Left renal cortex interstitium (tissue), 4 donors: ENCODE measurements around the gene WDR26. TPM values are rescaled to one million over a fixed set of nuclear protein-coding genes. Genes with fewer than 3 reads are reported as not detected.
"Not testable (repeated sequence)": the region's sequence is repeated elsewhere in the genome, so short reads cannot be mapped to it uniquely, and the experiment has no call there.

Experiments used
- DNase-seq, 4 donors: peaks; one replicate each; pipeline ENCODE4 v3.0.0-alpha.2; 2013; ENCODE audit warnings: low read depth in 4 of 4, low spot score in 2 of 4, missing footprints in 1 of 4
- polyA plus RNA-seq, 4 donors: library from polyadenylated mRNA; unstranded; fragments of 120-200 nt; gene quantifications; one replicate each; pipeline ENCODE4 v1.2.1, GENCODE V29; 2013; ENCODE audit not compliant: insufficient read length in 4 of 4

WDR26 gene
- polyA plus RNA-seq, result 100 to 1,000 TPM in 1 of 4 donors, 10 to 100 TPM in 3; 75.5 to 109 (median 96.9) TPM

DNA sequence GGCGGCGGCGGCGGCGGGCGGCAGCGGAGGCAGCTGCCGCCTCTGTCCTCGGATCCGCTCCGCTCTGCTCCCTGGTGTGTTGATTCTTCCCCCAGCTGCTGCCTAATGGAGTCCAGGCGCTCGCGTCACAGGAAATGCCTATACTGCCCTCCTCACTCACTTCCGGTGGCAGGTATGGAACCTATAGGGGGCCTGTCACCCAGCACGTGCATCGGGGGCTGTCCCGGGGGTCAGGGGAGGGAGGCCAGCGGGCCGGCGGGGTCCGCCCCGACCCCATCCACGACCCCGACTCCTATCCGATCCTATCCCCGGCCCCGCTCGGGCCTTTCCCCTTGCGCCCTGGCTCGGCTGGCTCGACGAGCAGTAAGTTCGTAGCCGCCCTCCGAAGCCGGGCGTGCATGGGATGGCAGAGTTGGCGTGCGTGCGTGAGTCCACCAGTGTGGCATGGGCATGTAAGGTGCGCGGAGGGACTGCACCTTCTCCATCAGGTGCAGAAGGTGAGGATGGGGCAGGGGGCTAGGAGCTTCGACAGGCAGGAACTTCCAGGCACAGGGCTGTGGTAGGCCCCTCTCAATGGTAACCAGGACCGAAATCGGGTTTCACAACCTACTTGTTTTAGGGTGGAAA lies at the start of gene WDR26:
Gene WDR26 (minus strand): TSS at position 107 of the 627 bp plus-strand sequence.
- peak in 1 of 4 donors; percentile 77 for DNase-seq

- not testable (repeated sequence) for DNase-seq
These were observed 48.6 kb upstream of the WDR26 start for GRCh38 chr1:224483206-224483605.

- DNase-seq, result no peak
These were observed 48.0 kb upstream of the WDR26 start for GRCh38 chr1:224482619-224483018.

DNA sequence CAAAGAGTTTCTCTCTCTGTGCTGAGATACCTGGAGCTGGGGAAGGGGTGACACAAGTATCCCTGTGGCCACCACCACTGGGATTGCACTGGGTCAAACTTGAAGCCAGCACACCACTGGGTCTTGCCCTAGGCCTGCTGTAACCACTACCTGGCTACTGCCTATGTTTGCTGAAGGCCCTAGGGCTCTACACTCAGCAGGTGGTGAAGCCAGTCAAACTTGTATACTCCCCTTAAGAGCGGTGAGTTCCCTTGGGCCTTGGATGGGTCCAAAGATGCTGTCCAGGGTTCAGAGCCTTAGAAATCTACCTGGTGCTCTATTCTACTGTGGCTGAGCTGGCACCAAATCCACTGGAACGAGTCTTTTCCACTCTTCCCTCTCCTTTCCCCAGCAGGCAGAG lies 47.0 kb upstream of the WDR26 start:
- DNase-seq, result no peak

- not testable (repeated sequence) for DNase-seq
These were observed 46.4 kb upstream of the WDR26 start for GRCh38 chr1:224480888-224481459.

- DNase-seq, result not testable (repeated sequence)
These were observed 45.6 kb upstream of the WDR26 start for GRCh38 chr1:224480200-224480599.

GRCh38 chr1:224472806-224473205 lies 38.2 kb upstream of the WDR26 start:
- no peak for DNase-seq

GRCh38 chr1:224466154-224466553 lies 31.6 kb upstream of the WDR26 start:
- DNase-seq, result no peak

DNA sequence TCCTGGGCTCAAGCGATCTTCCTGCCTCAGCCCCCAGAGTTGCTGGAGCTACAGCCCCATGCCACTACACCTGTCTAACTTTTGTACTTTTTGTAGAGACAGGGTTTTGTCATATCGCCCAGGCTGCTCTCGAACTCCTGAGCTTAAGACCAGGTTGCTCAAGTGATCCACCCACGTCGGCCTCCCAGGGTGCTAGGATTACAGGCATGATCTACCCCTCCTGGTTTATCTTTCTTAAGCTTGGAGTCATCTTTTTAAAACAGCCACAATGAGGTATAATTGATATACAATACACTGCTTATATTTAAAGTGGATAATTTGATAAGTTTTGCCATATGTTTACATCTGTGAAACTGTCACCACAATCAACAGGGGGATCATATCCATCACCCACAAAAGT lies 25.4 kb upstream of the WDR26 start:
- DNase-seq, result no peak

DNA sequence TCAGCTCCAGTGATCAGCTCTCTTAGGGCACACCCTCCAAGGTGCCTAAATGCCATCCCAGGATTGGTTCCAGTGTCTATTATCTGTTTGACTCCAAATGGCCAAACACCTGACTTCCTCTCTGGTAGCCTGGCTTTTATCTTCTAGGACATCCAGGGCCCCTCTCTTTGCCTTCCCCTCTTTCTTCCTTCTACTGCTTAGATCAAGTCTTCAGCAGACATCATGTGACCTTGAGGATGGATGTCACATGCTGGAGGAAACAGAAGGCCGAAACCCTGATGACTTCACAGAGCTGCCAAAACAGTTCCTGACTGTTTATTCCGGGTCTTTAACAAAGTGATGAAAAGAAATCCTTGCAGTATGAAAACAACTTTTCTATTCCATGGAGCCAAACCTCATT lies 24.4 kb upstream of the WDR26 start:
- DNase-seq, result no peak

GRCh38 chr1:224458296-224458695 lies 23.7 kb upstream of the WDR26 start:
- DNase-seq, result no peak

- no peak for DNase-seq
These were observed 23.2 kb upstream of the WDR26 start for GRCh38 chr1:224457782-224458144.

GRCh38 chr1:224456637-224456953 lies 22.0 kb upstream of the WDR26 start:
- no peak for DNase-seq

DNA sequence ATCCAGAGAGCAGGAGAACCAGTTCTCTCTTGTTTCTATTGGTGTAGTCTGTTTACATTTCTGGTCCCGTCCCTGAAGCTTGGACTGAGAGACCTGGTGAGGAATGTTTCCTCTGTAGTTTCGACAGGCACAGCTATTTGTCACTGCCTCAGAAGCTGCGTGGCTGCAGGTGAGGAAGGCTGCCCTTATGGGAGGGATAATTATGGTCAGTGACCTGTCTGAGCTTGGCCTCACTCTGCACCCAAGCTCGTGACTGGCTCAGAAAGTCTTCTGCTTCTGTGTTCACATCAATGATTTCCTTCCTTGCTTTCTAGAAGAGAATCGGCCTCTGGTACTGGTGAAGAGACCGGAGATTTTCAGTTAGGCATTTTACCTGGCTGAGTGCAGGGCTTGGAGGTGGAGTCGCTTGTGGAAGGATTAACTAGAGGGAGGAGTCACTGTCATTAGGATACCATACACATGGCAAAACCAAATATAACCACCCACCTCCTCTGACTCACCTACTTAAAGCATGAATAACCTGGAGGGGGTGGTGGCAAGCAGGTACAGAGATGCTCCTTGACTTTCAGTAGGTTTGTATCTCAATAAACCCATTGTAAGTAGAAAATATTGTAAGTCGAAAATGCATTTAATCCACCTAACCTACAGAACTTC lies 19.9 kb upstream of the WDR26 start:
- DNase-seq, result no peak

GRCh38 chr1:224450561-224451350 lies 16.2 kb upstream of the WDR26 start:
- DNase-seq, result no peak

- no peak for DNase-seq
These were observed 15.6 kb upstream of the WDR26 start for GRCh38 chr1:224450159-224450558.

- no peak for DNase-seq
These were observed 13.9 kb upstream of the WDR26 start for GRCh38 chr1:224448453-224449017.

DNA sequence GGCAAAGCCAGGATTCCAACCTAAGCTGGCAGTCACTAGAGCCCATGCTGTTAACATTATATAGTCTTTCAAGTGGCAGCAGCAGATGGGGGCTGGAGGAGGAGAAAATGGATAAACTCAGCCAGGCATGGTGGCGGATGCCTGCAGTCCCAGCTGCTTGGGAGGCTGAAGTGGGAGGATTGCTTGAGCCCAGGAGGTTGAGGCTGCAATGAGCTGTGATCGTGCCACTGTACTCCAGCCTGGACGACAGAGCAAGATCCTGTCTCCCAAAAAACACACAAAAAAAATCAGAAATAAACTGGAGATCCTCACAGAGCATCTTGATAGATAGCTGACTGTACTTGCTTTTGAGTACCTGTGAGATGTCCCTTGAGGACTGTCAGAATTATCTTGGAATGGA lies 13.4 kb upstream of the WDR26 start:
- DNase-seq, result no peak

- no peak for DNase-seq
These were observed 12.7 kb upstream of the WDR26 start for GRCh38 chr1:224447251-224447650.

DNA sequence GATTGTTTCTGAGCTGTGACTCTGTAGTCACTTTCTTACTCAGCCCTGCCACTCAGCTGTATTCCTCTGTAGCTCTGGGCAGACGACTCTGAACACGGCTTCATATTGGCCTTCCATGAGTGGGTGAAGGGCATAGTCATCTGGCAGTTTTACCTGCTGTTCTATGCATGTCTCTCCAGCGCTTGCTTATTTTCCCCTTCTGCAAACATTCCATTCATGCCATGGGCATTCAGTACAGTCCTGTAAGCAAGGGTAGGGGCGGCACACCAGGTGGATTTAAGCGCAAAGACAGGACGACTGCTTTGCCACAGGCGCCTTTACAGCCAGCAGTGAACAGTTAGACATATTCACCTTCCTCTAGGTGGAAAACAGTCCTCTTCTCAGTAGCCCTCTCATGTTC lies 4.4 kb upstream of the WDR26 start:
- no peak for DNase-seq

DNA sequence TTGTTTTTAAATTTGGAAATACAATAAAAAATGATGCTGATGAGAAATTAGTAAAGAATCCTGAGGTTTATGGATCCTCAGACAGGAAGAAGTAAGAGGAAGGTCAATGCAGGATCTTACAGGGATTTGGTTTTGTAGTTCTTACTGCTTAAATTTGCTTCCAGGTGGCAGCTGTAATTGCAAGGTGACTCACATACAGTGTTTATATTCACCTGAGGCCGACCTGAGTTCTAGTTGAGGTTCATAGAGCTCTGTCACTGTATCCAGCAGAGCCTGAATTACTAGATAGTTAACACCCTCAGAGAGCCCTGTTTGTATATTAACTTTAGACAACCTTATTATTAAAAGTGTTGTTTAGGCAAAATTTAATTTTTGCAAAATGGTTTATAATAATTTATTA lies 1.4 kb upstream of the WDR26 start:
- DNase-seq, result no peak
